Glutamatergic neuron (in vitro differentiated cells): ENCODE measurements around the gene WDTC1. TPM values are rescaled to one million over a fixed set of nuclear protein-coding genes. Genes with fewer than 3 reads are reported as not detected.
A peak's percentile ranks its signal among the peaks of the same experiment; 100 is the strongest.

Experiments
- DNase-seq: peaks from one replicate; pipeline ENCODE4 v3.0.0; 2022
- H3K27ac Mint-ChIP-seq: one replicate; pipeline ENCODE4 v1.8.0; 2020; ENCODE audit warnings: mild to moderate bottlenecking, mixed read lengths, inconsistent platforms; ENCODE audit not compliant: unreplicated experiment
- H3K27me3 Mint-ChIP-seq: one replicate; pipeline ENCODE4 v1.8.0; 2020; ENCODE audit warnings: mild to moderate bottlenecking, moderate library complexity, mixed read lengths, inconsistent platforms; ENCODE audit not compliant: unreplicated experiment
- H3K36me3 Mint-ChIP-seq: one replicate; pipeline ENCODE4 v1.8.0; 2020; ENCODE audit warnings: mild to moderate bottlenecking, mixed read lengths, inconsistent platforms; ENCODE audit not compliant: unreplicated experiment
- H3K4me1 Mint-ChIP-seq: one replicate; pipeline ENCODE4 v1.8.0; 2020; ENCODE audit warnings: mild to moderate bottlenecking, low read depth, mixed read lengths, inconsistent platforms; ENCODE audit not compliant: unreplicated experiment
- H3K4me3 Mint-ChIP-seq: one replicate; pipeline ENCODE4 v1.8.0; 2020; ENCODE audit warnings: mild to moderate bottlenecking, mixed read lengths, inconsistent platforms; ENCODE audit not compliant: unreplicated experiment
- H3K9me3 Mint-ChIP-seq: one replicate; pipeline ENCODE4 v1.8.0; 2020; ENCODE audit warnings: mild to moderate bottlenecking, moderate library complexity, mixed read lengths, inconsistent platforms; ENCODE audit not compliant: unreplicated experiment
- CTCF ChIP-seq: fragments of 200-600 bp; sonication (generic); IDR thresholded peaks from one replicate; pipeline ENCODE4 v1.5.0; 2021; ENCODE audit not compliant: partially characterized antibody, unreplicated experiment
- total RNA-seq: library from RNA; stranded (reverse); fragmentation: NEBNext Ultra II Directional; extraction: Animal tissue kit (Norgen Biotek cat#: 25700); gene quantifications from one replicate; pipeline ENCODE4 v1.2.1, GENCODE V29; 2021; ENCODE audit not compliant: unreplicated experiment

Gene WDTC1
- total RNA-seq, 1 donor from 2014 or later = 49.4 TPM

- TF ChIP-seq CTCF = no peak
- H3K4me3 Mint-ChIP-seq = peak overlapping the region; percentile 48
- no peak for DNase-seq
- peaks cover 11% of the 10 kb centered on the region for H3K9me3 Mint-ChIP-seq
- H3K36me3 Mint-ChIP-seq = no peaks in the 10 kb centered on the region
- H3K27me3 Mint-ChIP-seq = peaks cover 7% of the 10 kb centered on the region
- H3K27ac Mint-ChIP-seq = peak overlapping the region; percentile 93
- H3K4me1 Mint-ChIP-seq = peaks cover 37% of the 10 kb centered on the region
Measured at GRCh38 chr1:27298632-27299384, 64.4 kb downstream of the WDTC1 start.

GRCh38 chr1:27299385-27300271 lies 65.2 kb downstream of the WDTC1 start:
- peaks cover 37% of the 10 kb centered on the region for H3K4me1 Mint-ChIP-seq
- H3K27me3 Mint-ChIP-seq = peaks cover 7% of the 10 kb centered on the region
- H3K27ac Mint-ChIP-seq = peak overlapping the region; percentile 93
- H3K4me3 Mint-ChIP-seq = peak overlapping the region; percentile 48
- H3K36me3 Mint-ChIP-seq = no peaks in the 10 kb centered on the region
- peaks cover 11% of the 10 kb centered on the region for H3K9me3 Mint-ChIP-seq
- peak; percentile 51 for DNase-seq
- no peak for TF ChIP-seq CTCF

- H3K4me1 Mint-ChIP-seq = peaks cover 37% of the 10 kb centered on the region
- peaks cover 11% of the 10 kb centered on the region for H3K9me3 Mint-ChIP-seq
- no peaks in the 10 kb centered on the region for H3K36me3 Mint-ChIP-seq
- peak; percentile 86 for DNase-seq
- H3K27me3 Mint-ChIP-seq = peaks cover 7% of the 10 kb centered on the region
- TF ChIP-seq CTCF = peak; percentile 100
- peak overlapping the region; percentile 93 for H3K27ac Mint-ChIP-seq
- H3K4me3 Mint-ChIP-seq = peak overlapping the region; percentile 57
Measured at GRCh38 chr1:27300341-27301051, 66.1 kb downstream of the WDTC1 start.

- Mint-ChIP-seq H3K27ac (peak overlapping the region; percentile 93), H3K4me1 (peaks cover 40% of the 10 kb centered on the region)
Measured at GRCh38 chr1:27301052-27301422, 66.6 kb downstream of the WDTC1 start.

More at GRCh38 chr1:27301052-27301422, 66.6 kb downstream of the WDTC1 start:
- peaks cover 11% of the 10 kb centered on the region for H3K9me3 Mint-ChIP-seq
- TF ChIP-seq CTCF = peak; percentile 45
- no peak overlapping the region for H3K4me3 Mint-ChIP-seq
- peaks cover 9% of the 10 kb centered on the region for H3K27me3 Mint-ChIP-seq
- H3K36me3 Mint-ChIP-seq = no peaks in the 10 kb centered on the region
- no peak for DNase-seq
